GM04504 (cell line): Measurements from ENCODE around the gene EZR.
"Not testable (repeated sequence)": the region's sequence is repeated elsewhere in the genome, so short reads cannot be mapped to it uniquely, and the experiment has no call there.

Experiments
- DNase-seq: peaks from one replicate; pipeline ENCODE4 v3.0.0-alpha.2; 2012; ENCODE audit warnings: low read depth

Gene EZR

GRCh38 chr6:158841358-158841757, 22.2 kb upstream of the EZR start:
- no peak for DNase-seq

DNA sequence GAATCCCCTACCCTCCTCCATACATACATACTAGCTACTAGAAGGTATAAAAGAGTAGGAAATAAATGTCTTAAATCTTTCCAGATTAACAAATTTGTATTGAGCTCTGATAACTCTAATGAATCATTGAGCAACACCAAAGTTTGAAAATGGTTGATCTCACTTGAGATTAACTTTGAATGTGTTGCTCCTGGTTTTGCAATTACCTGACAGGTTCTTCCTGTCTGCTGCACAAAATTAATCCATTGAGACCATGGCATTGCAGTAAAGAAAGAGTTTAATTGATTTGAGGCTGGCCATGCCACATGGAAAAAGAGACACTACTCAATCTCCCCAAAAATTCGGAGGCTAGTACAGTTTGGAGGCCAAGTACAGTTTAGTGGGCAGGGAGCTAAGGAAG, 21.3 kb upstream of the EZR start:
- DNase-seq, result no peak

GRCh38 chr6:158839796-158840195, 20.6 kb upstream of the EZR start:
- no peak for DNase-seq

- not testable (repeated sequence) for DNase-seq
Observed at GRCh38 chr6:158838790-158839189, 19.6 kb upstream of the EZR start.

DNA sequence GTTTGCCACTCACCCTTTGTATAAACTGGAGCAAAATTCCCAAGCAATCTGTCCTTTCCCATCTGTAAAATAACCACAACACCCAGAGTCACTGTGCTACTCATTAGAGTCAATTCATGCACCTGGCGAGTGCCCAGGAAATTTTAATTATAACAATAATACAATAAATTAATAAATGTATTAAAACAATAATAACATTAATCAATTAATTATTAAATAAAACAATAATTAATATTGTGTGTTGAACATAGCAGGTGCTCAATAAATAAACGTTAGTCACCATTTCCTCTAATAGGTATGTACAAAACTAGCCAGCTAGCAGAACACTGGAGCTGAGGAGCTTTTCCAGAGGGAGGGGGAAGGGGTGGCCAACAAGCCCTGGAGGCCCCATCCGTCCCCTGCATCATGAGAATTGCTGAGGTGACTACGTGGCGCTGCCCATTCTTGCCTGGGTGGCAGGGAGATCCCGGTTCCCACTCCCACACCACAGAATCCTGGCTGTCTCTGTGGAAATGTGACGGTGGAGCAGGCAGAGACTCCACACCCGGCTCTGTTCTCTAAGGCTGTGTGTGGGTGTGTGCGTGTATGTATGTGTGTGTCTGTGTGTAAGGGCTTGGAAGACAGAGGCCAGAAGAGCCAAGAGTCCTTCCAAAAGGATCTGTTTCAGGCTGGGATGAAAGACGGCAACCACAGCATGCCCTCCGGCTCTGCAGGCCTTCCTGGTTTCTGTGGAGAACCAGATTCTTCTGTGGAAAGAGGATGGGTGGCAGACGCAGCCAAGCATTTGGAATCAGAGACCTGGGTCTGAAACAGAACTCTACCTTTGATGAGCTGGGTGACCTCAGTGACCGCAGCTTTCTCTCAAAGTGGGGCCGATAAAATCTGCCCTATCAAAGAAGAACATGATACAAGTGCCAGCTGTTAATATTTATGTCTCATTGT, 18.8 kb upstream of the EZR start:
- no peak for DNase-seq

- DNase-seq, result no peak
Observed at GRCh38 chr6:158836625-158837311, 17.6 kb upstream of the EZR start.

DNA sequence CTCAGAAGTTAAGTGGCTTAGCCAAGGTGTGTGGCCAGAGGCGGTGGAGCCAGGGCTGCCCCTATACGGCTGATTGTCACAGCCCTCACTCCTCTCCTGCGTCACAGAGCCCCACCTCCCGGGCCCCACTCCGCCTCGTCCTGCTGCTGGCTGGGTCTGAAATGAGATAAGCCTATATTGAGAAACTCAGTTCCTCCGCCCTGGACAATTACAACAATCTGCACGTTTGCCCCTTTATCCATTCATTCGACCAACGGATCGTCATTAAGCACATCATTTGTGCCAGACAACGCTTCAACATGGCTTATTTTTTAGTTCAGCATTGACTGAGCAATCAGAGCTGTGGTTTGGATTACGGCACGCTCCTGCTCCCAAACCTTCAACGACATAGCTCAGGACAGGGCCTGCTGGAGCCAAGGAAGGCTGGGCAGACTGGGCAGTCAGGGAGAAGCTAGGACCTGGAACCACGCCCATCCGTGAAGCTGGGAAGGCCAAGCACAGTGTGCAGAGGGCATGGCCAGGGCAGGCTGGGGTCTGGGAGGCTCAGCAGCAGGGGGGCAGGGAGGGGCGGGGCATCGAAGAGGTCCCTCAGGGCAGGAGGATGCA, 16.6 kb upstream of the EZR start:
- no peak for DNase-seq

DNA sequence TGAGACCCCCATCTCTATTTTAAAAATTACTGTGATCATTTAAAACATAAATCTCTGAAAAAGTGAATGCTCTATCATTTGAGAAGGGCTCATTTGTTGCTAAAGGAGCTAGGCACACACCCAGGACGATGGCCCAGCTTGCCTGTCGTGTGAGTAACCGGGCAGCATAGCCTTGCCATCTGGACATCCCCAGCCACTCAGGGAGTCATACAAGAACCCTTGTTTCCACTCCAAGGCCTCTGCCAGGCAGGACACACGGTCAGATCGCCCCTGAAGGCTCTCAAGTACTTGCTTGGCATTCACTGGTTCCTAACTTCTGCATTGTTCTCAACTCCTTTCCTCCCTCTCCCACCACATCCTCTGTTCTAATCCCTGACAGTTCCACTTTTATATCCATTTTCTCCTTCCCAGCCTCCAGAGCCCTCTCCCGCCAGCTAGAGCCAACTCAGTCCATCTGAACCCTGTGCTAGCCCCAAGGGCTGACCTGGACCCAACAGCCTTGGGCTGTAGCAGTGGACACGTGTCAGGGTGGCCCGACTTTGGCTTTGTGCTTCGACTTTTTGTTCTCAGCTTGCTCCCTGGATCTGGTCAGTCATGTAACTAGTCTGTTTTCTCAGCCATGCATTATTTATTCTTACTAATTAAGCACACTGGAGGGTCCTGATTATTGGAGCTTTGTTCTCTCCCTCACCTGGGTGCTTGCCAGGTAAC, 15.7 kb upstream of the EZR start:
- DNase-seq, result no peak

GRCh38 chr6:158832807-158833206, 13.6 kb upstream of the EZR start:
- DNase-seq, result not testable (repeated sequence)

DNA sequence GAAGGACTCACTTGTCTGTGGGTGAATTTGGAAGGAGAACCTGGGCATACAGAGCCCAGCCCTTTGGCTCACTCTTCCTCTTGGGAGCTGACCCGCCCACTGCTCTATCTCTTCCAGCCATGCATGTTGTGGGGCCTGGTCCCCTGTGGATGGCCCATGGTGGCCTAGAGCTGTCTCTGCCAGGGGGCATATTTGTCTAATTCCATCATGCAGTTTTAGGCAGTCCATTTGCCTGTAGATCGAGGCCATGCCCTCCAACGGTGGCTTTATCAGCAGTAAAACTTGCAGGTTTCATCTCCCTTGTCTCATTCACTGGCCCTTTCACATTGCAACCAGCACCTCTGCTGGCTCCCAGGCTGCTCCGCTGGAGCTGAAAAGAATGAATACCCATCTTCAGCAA, 12.9 kb upstream of the EZR start:
- no peak for DNase-seq

- DNase-seq, result no peak
Observed at GRCh38 chr6:158831571-158831970, 12.4 kb upstream of the EZR start.

DNA sequence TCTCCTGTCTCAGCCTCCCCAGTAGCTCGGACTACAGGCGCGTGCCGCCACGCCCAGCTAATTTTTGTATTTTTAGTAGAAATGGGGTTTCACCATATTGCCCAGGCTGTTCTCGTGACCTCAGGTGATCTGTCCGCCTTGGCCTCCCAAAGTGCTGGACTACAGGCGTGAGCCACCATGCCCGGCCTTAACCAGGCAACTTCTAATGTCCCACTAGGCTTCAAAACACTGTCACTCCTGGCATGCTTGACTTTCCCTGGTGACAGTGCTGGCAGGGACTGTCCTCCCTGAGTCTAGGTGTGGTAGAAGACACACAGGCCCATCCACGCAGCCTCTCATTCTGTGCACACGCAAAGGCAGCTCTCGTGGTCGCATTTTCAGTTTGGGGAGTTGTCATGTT, 11.6 kb upstream of the EZR start:
- no peak for DNase-seq

GRCh38 chr6:158828807-158829206, 9.6 kb upstream of the EZR start:
- no peak for DNase-seq

DNA sequence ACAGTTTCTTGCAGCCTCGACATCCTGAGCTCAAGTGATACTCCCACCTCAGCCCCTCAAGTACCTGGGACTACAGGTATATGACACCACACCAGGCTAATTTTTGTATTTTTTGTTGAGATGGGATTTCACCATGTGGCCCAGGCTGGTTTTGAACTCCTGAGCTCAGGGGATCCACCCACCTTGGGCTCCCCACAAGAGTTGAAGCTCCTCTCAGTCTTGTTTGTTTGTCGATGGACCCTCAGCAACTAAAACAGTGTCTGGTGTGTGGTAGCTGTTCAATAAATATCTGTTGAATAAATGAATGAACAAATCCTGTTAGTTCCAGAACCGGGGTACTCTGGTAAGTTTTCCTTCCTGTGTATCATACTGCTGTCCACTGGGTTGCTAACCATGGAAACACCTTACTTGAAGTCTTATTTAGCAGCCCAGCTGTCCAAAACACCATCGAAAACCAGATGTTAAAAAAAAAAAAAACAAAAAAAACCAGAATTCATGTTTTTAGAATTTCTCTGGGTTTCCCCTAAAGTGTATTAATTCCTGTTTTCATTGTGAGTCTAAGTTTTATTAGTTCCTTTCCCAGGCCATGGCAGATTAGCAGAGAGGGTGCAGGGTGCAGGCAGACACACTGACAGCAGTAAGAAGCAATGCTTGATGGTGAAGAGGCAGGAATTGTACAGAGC, 7.8 kb upstream of the EZR start:
- DNase-seq, result no peak

DNA sequence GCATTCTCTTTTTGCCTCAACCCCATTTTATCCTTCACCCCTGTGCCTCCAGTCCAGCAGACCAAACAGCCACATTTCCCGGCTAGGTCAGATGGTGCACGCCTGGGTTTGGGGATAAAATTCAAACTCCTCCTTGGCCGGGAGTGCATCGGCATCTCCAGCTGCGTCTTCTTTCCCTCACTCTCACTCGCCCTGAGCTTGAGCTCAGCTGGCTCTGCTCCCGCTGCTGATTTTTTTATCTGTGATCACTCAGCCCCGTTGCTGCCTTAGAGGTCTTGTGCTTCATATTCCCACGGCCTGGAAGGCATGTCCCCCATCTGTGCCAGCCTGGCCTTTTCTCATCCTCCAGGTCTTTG, 6.8 kb upstream of the EZR start:
- no peak for DNase-seq

GRCh38 chr6:158825038-158825950, 6.1 kb upstream of the EZR start:
- DNase-seq, result no peak

DNA sequence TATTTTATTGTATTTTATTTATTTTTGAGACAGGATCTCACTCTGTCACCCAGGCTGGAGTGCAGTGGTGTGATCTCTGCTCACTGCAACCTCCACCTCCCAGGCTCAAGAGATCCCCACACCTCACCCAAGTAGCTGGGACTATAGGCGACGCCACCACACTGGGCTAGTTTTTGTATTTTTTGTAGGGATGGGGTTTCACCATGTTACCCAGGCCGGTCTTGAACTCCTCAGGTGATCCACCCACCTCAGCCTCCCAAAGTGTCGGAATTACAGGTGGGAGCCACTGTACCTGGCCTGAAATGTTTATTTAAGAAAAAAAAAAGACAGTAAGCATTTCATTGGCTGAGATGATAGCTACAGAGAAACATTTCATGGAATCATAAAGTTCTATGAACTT, 4.4 kb upstream of the EZR start:
- DNase-seq, result not testable (repeated sequence)

DNA sequence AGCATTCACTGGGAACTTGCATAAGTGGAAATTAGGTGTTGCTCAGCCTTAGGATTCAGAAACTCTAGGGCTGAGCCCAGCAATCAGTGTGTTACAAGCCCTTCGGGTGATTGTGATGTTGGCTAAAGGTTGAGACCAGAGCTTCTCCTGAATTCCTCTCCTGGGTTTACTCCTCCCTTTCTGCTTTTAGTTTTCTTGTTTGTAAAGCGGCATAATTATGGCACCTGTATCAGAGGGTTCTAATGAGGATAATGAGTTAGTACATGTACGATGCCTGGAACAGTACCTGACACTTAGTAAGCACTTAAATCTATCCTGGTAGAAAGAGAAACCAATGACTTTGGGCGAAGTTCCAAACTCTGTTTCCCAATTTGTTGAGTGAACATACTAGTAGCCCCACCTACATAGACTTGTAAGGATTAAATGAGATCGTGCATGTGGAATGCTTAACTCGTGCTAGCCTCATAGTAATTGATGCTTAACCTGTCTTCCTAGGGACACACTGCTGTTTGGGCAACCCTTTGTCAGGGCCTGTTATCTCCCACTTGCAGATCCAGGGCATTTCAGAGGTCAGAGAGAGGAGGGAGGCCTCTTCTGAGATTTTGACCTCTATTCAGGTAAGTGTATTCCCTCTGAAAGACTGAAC, 932 bp upstream of the EZR start:
- DNase-seq, result no peak

DNA sequence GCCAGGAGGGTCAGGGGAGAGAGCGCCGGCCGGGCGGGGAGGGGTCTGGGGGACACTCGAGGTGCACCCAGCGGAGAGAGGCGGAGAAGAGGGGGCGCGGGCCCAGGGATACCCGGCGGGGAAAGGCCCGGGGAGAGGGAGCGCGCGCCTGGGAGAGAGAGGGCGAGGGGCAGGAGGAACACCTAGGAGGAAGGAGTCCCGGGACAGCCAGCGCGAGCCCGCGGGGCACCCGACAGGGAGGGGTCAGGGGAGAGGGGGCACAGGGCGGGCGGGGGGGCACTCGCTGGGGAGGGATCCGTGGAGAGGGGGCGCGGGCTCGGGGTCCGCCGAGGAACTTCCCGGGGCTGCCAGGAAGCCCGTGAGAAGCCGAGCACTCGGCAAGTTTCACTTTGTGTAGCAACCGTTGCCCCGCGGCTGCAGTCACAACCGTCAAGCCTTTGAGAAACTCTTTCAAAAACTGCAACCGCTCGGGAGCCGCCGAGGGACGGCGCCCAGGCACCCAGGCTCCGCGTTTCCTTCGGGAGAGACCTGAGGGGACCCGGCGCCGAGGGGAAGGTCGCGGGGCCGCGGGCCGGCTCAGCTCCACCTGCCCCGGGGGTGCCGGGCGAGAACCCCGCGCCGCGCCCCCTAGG, 471 bp downstream of the EZR start:
- no peak for DNase-seq
